ENCODE results near the gene TMEM247. TPM values are rescaled to one million over a fixed set of nuclear protein-coding genes. Genes with fewer than 3 reads are reported as not detected.

The TMEM247 gene
- total and polyA plus RNA-seq, 10 donors = not detected

- DNase-seq = no peak
- Histone ChIP-seq H3K4me1 (peaks cover 9 to 56% (median 24%) of the 10 kb centered on the region in 6 donors), H3K36me3 (no peaks in the 10 kb centered on the region), H3K9me3 (no peaks in the 10 kb centered on the region), H3K4me3 (no peak overlapping the region), H3K27me3 (replicated peaks in 1 of 7) (no peaks in the 10 kb centered on the region), H3K27ac (peak overlapping the region in 6 of 8 donors; percentile 15 to 73 (median 60))
- intact Hi-C loops (cut with DNase I; ENCODE audit: low total_unique reads) = no loop called here
- TF ChIP-seq CTCF (IDR thresholded peaks at IDR 0.05 in 8 of 11, conservative IDR thresholded peaks at IDR 0.05 in 3 of 11) = no peak
- TF ChIP-seq POLR2AphosphoS5 (IDR thresholded peaks at IDR 0.05) = peak in 1 of 3 donors; percentile 11
- 70 to 73% (median 71%) methylated on average over 8 of the region's 8 CpGs for WGBS, 5 donors
These were observed 10.2 kb downstream of the TMEM247 start for GRCh38 chr2:46489423-46490174.

GRCh38 chr2:46490521-46491141 lies 11.3 kb downstream of the TMEM247 start:
- Histone ChIP-seq H3K36me3 (no peaks in the 10 kb centered on the region), H3K9me3 (no peaks in the 10 kb centered on the region), H3K27me3 (replicated peaks in 1 of 7) (no peaks in the 10 kb centered on the region), H3K4me3 (no peak overlapping the region), H3K27ac (peak overlapping the region in 7 of 8 donors; percentile 26 to 73 (median 65)), H3K4me1 (peaks cover 9 to 56% (median 24%) of the 10 kb centered on the region in 6 donors)
- TF ChIP-seq POLR2A (IDR thresholded peaks at IDR 0.05) (no peak), CTCF (IDR thresholded peaks at IDR 0.05 in 8 of 11, conservative IDR thresholded peaks at IDR 0.05 in 3 of 11) (peak in 1 of 11 experiments; percentile 20), POLR2AphosphoS5 (IDR thresholded peaks at IDR 0.05) (peak; percentile 61 to 71 (median 69))
- intact Hi-C loops (cut with DNase I; ENCODE audit: low total_unique reads) = no loop called here
- 14 to 31% (median 23%) methylated on average over 6 of the region's 6 CpGs for WGBS, 5 donors
- peak; percentile 86 for DNase-seq

- WGBS, 5 donors = 75 to 96% (median 87%) methylated on average over 7 of the region's 7 CpGs
- Histone ChIP-seq H3K4me1 (peaks cover 9 to 50% (median 24%) of the 10 kb centered on the region in 6 donors), H3K27ac (no peak overlapping the region), H3K4me3 (no peak overlapping the region), H3K9me3 (no peaks in the 10 kb centered on the region), H3K36me3 (no peaks in the 10 kb centered on the region), H3K27me3 (replicated peaks in 1 of 7) (no peaks in the 10 kb centered on the region)
- TF ChIP-seq POLR2A (IDR thresholded peaks at IDR 0.05) = no peak
- TF ChIP-seq POLR2AphosphoS5 (IDR thresholded peaks at IDR 0.05) = no peak
- no peak for TF ChIP-seq CTCF (IDR thresholded peaks at IDR 0.05 in 8 of 11, conservative IDR thresholded peaks at IDR 0.05 in 3 of 11)
- intact Hi-C loops (cut with DNase I; ENCODE audit: low total_unique reads) = no loop called here
- DNase-seq = no peak
These were observed 12.9 kb downstream of the TMEM247 start for GRCh38 chr2:46492301-46492700.
